Sigmoid colon (tissue), 7 donors: Measurements from ENCODE around the gene STRIP2. TPM values are rescaled to one million over a fixed set of nuclear protein-coding genes. Genes with fewer than 3 reads are reported as not detected.
"Not testable (repeated sequence)": the region's sequence is repeated elsewhere in the genome, so short reads cannot be mapped to it uniquely, and the experiment has no call there.

Source experiments
- DNase-seq: peaks from one replicate; pipeline ENCODE4 v3.0.0-alpha.2; 2019
- H3K27ac ChIP-seq, 4 donors: fragments of 200-600 bp; sonication (generic); one replicate each; pipeline ENCODE4 v1.5.1; 2016 to 2019; ENCODE audit warnings: mild to moderate bottlenecking in 1 of 4
- H3K27me3 ChIP-seq, 3 donors: fragments of 200-600 bp; sonication (generic); one replicate each; pipeline ENCODE4 v1.5.1; 2019; ENCODE audit warnings: mild to moderate bottlenecking in 1 of 3
- H3K36me3 ChIP-seq, 4 donors: fragments of 200-600 bp; sonication (generic); one replicate each; pipeline ENCODE4 v1.5.1; 2016 to 2019
- H3K4me1 ChIP-seq, 4 donors: fragments of 200-600 bp; sonication (generic); one replicate each; pipeline ENCODE4 v1.5.1; 2017 to 2019
- H3K4me3 ChIP-seq, 4 donors: fragments of 200-600 bp; sonication (generic); one replicate each; pipeline ENCODE4 v1.5.1; 2017 to 2019; ENCODE audit warnings: mild to moderate bottlenecking in 2 of 4, moderate library complexity in 1 of 4
- H3K9me3 ChIP-seq, 4 donors: fragments of 200-600 bp in 3 of 4; sonication (generic) in 3 of 4; one replicate each; pipeline versions ENCODE4 v1.5.1 to v1.6.1; 2013 to 2019
- EP300 ChIP-seq, 4 donors: sonication (generic); formaldehyde crosslinking; IDR thresholded peaks; one replicate each; pipeline ENCODE4 v1.6.1; 2017; ENCODE audit warnings: antibody characterized with exemption in 4 of 4
- POLR2A ChIP-seq, 2 donors: fragments of 450-650 bp; IDR thresholded peaks; one replicate each; pipeline ENCODE4 v1.6.1; 2016; ENCODE audit warnings: antibody characterized with exemption in 2 of 2, mild to moderate bottlenecking in 2 of 2, moderate library complexity in 2 of 2
- POLR2AphosphoS5 ChIP-seq, 4 donors: sonication (generic); formaldehyde crosslinking; IDR thresholded peaks; one replicate each; pipeline ENCODE4 v1.6.1; 2017; ENCODE audit warnings: antibody characterized with exemption in 4 of 4
- WGBS, 2 donors: extraction: QIAGEN DNeasy Blood & Tissue Kit; methylation state at CpG; one replicate each; pipeline ENCODE4 v1.1.7; 2013; 5-methylcytosine and 5-hydroxymethylcytosine counted together
- intact Hi-C: fragments of 100-400 bp; cut with DNase I; formaldehyde crosslinking; loops from one replicate; pipeline ENCODE4 v1.15.1; 2023
- polyA plus RNA-seq, 3 donors: library from polyadenylated mRNA; stranded (reverse); fragments of 200-250 nt; gene quantifications; one replicate each; pipeline ENCODE4 v1.2.3, GENCODE V29; 2013
- total RNA-seq, 4 donors: library from RNA; depleted of rRNA; stranded (reverse); fragments of >200 nt; gene quantifications; one replicate each; pipeline ENCODE4 v1.1.0, GENCODE V29; 2016
- TF ChIP-seq, protein P1 (sequence below), 4 experiments: fragments of 450-650 bp in 3 of 4; fragments of 200-600 bp in 1 of 4; IDR thresholded peaks; one replicate each; pipeline ENCODE4 v1.5.1; 2016 to 2019; ENCODE audit warnings: antibody characterized with exemption in 4 of 4, mild to moderate bottlenecking in 3 of 4, moderate library complexity in 2 of 4
- donor health status: healthy with polysubstance abuse.
- donor health status: Bipolar disorder and iron deficiency.
- donor health status: healthy.

Gene STRIP2
- total and polyA plus RNA-seq, 7 donors = 0.49 to 4.4 (median 1.0) TPM; not detected in 1

DNA sequence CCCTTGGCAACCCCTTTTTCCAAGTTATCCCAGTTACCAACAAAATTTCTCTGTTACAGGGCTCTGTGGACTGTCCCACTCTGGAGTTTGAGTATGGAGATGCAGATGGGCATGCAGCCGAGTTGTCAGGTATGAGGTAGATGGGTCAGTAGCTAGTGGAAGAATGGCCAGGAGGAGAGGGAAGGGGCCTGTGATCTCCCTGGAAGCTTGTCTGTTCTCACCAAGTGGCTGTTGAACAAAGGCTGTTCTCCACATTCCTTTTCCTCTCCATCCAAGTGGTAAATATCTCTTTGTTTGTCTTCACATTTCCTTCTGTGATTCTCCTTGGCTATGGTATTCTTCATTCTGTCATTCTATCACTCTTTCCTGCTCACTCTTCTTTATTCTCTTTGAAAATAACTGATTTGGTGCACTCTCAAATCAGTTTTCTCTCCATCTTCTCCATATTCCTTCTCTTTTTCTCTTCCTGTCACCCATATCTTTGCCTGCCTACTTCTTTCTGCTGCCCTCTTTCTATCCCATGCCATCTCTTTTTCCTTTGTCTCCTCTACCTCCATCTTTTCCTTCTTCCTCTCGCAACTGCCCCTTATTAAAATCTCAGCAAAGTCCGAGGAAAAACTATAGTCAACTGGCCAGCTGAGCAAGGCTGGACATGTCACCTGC, 5.9 kb downstream of the STRIP2 start:
- intact Hi-C loops = no loop called here
- 92 to 94% methylated on average over 3 of the region's 3 CpGs for WGBS, 2 donors
- no peak for TF ChIP-seq EP300 (IDR thresholded peaks at IDR 0.05)
- no peak for TF ChIP-seq POLR2A (IDR thresholded peaks at IDR 0.05)
- TF ChIP-seq, protein P1, sequence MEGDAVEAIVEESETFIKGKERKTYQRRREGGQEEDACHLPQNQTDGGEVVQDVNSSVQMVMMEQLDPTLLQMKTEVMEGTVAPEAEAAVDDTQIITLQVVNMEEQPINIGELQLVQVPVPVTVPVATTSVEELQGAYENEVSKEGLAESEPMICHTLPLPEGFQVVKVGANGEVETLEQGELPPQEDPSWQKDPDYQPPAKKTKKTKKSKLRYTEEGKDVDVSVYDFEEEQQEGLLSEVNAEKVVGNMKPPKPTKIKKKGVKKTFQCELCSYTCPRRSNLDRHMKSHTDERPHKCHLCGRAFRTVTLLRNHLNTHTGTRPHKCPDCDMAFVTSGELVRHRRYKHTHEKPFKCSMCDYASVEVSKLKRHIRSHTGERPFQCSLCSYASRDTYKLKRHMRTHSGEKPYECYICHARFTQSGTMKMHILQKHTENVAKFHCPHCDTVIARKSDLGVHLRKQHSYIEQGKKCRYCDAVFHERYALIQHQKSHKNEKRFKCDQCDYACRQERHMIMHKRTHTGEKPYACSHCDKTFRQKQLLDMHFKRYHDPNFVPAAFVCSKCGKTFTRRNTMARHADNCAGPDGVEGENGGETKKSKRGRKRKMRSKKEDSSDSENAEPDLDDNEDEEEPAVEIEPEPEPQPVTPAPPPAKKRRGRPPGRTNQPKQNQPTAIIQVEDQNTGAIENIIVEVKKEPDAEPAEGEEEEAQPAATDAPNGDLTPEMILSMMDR (IDR thresholded peaks at IDR 0.05) = no peak
- no peak for TF ChIP-seq POLR2AphosphoS5 (IDR thresholded peaks at IDR 0.05)
- peaks cover 0 to 11% (median 10%) of the 10 kb centered on the region in 3 donors for H3K27me3 ChIP-seq
- H3K36me3 ChIP-seq = no peaks in the 10 kb centered on the region
- H3K4me1 ChIP-seq = peaks cover 0 to 15% (median 9%) of the 10 kb centered on the region in 4 donors
- H3K27ac ChIP-seq = no peak overlapping the region
- H3K4me3 ChIP-seq = no peak overlapping the region
- H3K9me3 ChIP-seq = no peaks in the 10 kb centered on the region
- DNase-seq = no peak

DNA sequence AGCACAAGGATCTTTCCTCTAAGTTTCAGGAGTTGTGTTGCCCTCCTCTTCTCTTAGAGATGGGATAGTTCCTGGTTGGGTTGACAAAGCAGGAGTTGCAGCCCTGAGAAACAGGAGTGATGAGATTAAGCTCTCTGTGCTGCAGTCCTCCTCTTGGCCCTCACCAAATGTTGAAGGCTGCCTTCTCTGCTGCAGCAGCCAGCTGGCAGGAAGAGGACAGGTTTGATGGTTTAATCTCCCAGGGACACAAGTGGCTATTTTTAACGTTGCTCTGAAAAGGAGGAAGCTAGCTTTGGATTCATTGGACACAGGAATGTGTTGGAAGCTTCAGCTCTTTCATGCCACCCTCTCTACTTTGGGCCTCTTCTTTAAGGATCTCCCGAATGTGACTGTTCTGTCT, 9.4 kb downstream of the STRIP2 start:
- H3K27me3 ChIP-seq = no peaks in the 10 kb centered on the region
- no peak overlapping the region for H3K4me3 ChIP-seq
- intact Hi-C loops = no loop called here
- H3K36me3 ChIP-seq = no peaks in the 10 kb centered on the region
- H3K4me1 ChIP-seq = peaks cover 0 to 13% (median 5%) of the 10 kb centered on the region in 4 donors
- H3K27ac ChIP-seq = peak overlapping the region in 1 of 4 donors; percentile 6
- H3K9me3 ChIP-seq = peaks cover 0 to 5% (median 2%) of the 10 kb centered on the region in 4 donors
- TF ChIP-seq POLR2AphosphoS5 (IDR thresholded peaks at IDR 0.05) (no peak), EP300 (IDR thresholded peaks at IDR 0.05) (no peak), POLR2A (IDR thresholded peaks at IDR 0.05) (no peak)
- TF ChIP-seq, protein P1 (IDR thresholded peaks at IDR 0.05) = no peak
- WGBS, 2 donors = 60 to 61% methylated on average over 2 of the region's 2 CpGs
- no peak for DNase-seq

- WGBS, 2 donors = 91 to 93% methylated on average over 5 of the region's 5 CpGs
- H3K36me3 ChIP-seq, intact Hi-C loops, H3K27ac ChIP-seq, H3K4me3 ChIP-seq, H3K27me3 ChIP-seq, DNase-seq, H3K9me3 ChIP-seq: not testable (repeated sequence)
- H3K4me1 ChIP-seq = peaks cover 0 to 13% (median 5%) of the 10 kb centered on the region in 4 donors
Measured at GRCh38 chr7:129444776-129445175, 10.5 kb downstream of the STRIP2 start.

DNA sequence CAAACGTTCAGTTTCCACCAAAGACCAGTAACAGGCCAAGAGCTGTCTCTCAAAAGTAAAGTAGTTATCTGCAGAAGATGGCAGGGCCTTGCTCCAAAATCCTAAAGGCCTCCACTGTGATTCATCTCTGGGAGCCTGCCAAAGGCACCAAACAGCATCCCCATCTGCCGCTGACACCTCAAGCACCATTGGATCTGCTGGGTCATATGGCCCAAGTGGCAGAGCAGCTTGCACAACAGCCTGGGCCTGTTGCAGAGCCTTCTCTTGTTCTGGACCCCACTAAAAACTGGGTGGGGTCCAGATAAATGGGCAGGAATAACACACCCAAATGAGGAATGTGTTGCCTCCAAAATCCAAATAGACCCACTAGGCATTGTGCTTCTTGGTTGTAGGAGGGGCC, 12.7 kb downstream of the STRIP2 start:
- H3K27ac ChIP-seq, H3K9me3 ChIP-seq, H3K4me3 ChIP-seq, H3K27me3 ChIP-seq, H3K36me3 ChIP-seq, DNase-seq, intact Hi-C loops: not testable (repeated sequence)
- 44 to 46% methylated on average over 2 of the region's 2 CpGs for WGBS, 2 donors
- H3K4me1 ChIP-seq = peaks cover 0 to 13% (median 5%) of the 10 kb centered on the region in 4 donors

DNA sequence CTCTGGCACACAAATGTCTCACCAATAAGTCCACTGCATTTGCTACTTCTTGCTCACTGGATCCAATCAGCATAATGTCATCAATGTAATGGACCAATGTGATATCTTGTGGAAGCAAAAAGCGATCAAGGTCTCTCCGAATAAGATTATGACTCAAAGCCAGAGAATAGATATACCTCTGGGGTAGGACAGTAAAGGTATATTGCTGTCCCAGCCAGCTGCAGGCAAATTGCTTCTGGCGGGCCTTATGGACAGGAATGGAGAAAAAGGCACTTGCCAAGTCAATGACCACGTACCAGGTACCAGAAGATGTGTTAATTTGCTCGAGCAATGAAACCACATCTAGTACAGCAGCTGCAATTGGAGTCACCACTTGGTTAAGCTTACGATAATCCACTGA, 13.2 kb downstream of the STRIP2 start:
- H3K27ac ChIP-seq, H3K4me3 ChIP-seq, H3K36me3 ChIP-seq, DNase-seq, H3K9me3 ChIP-seq, intact Hi-C loops, H3K27me3 ChIP-seq: not testable (repeated sequence)
- WGBS, 2 donors = 96 to 97% methylated on average over 6 of the region's 6 CpGs
- H3K4me1 ChIP-seq = peaks cover 0 to 13% (median 5%) of the 10 kb centered on the region in 4 donors

- H3K27ac ChIP-seq, H3K27me3 ChIP-seq, intact Hi-C loops, H3K9me3 ChIP-seq, H3K4me1 ChIP-seq, H3K4me3 ChIP-seq, H3K36me3 ChIP-seq, DNase-seq: not testable (repeated sequence)
- WGBS, 2 donors = 90 to 93% methylated on average over 2 of the region's 2 CpGs
Measured at GRCh38 chr7:129448608-129449007, 14.4 kb downstream of the STRIP2 start.

DNA sequence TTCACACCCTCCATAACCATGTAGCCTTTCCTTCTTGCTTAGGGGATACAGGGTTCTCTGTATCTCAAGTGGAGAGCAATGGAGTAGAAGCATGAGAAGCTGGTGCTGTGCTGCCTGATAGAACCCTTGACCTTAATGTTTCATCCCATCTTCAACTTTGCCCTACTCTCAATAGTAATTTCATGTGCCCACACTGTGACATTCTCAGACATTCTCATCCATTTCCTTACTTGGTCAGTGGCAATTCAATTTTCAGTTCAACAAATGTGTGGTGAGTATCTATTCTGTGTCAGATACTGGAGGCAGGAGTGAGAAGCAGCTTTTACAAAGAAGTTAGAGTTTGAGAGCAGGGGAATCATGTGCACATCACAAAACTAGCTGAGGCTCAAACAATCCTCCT, 16.1 kb downstream of the STRIP2 start:
- Histone ChIP-seq H3K36me3 (no peaks in the 10 kb centered on the region), H3K9me3 (peaks cover 0 to 9% (median 6%) of the 10 kb centered on the region in 4 donors), H3K27me3 (no peaks in the 10 kb centered on the region), H3K4me1 (no peaks in the 10 kb centered on the region), H3K4me3 (no peak overlapping the region), H3K27ac (no peak overlapping the region)
- no peak for DNase-seq
- intact Hi-C loops = no loop called here
- TF ChIP-seq POLR2AphosphoS5 (IDR thresholded peaks at IDR 0.05) = no peak
